AG04450 (cell line): ENCODE results near the gene CNTNAP2. TPM values are rescaled to one million over a fixed set of nuclear protein-coding genes. Genes with fewer than 3 reads are reported as not detected.

Experiments
- CTCF ChIA-PET: fragments of 300-600, 350-600 bp; formaldehyde crosslinking; extraction: SDS; loops from one replicate; lab custom pipeline; 2022; ENCODE audit warnings: antibody characterized with exemption, inconsistent platforms; lab: Charles Lee
- POLR2A ChIA-PET: fragments of 350-600 bp; formaldehyde crosslinking; extraction: SDS; loops from one replicate; lab custom pipeline; 2021; ENCODE audit warnings: antibody characterized with exemption, inconsistent platforms; lab: Yijun Ruan, JAX
- DNase-seq: peaks from one replicate; pipeline ENCODE4 v3.0.0-alpha.2; 2011; ENCODE audit warnings: low read depth, low spot score
- H3K27ac ChIP-seq: one replicate; pipeline ENCODE4 v1.5.1; 2012; ENCODE audit warnings: low read depth, low read length, control low read depth
- H3K27me3 ChIP-seq: one replicate; pipeline ENCODE4 v1.6.0; 2012; ENCODE audit warnings: low read length; ENCODE audit not compliant: control insufficient read depth, insufficient read depth
- H3K4me3 ChIP-seq: 2 replicates; pipeline ENCODE4 v1.5.1; 2011; ENCODE audit warnings: mild to moderate bottlenecking, low read depth, low read length, control low read depth
- H3K9me3 ChIP-seq: 2 replicates; pipeline ENCODE4 v1.5.1; 2012; ENCODE audit warnings: low read length; ENCODE audit not compliant: control insufficient read depth, insufficient read depth
- CTCF ChIP-seq: IDR thresholded peaks from 2 replicates; pipeline ENCODE4 v1.5.1; 2011; ENCODE audit warnings: low read depth, low read length, control low read depth, inconsistent platforms
- polyA plus RNA-seq: library from polyadenylated mRNA; depleted of rRNA; stranded (reverse); fragments of >200 nt; gene quantifications from 2 replicates; pipeline ENCODE4 v1.2.3, GENCODE V29; 2011

CNTNAP2 gene
- polyA plus RNA-seq, 1 experiment = not detected

GRCh38 chr7:148397551-148397950 is 2280.9 kb downstream of the CNTNAP2 start:
- POLR2A ChIA-PET = no interaction called here

GRCh38 chr7:148397985-148398384 is 2281.4 kb downstream of the CNTNAP2 start:
- DNase-seq = no peak
- no peak overlapping the region for H3K27ac ChIP-seq
- CTCF ChIA-PET = no interaction called here

More at GRCh38 chr7:148397551-148397950, 2280.9 kb downstream of the CNTNAP2 start:
- Histone ChIP-seq H3K27me3 (no peaks in the 10 kb centered on the region), H3K9me3 (peaks cover 12% of the 10 kb centered on the region), H3K4me3 (no peak overlapping the region), H3K27ac (no peak overlapping the region)
- DNase-seq = no peak
- CTCF ChIA-PET = no interaction called here
- no peak for TF ChIP-seq CTCF

GRCh38 chr7:148398844-148399365 is 2282.3 kb downstream of the CNTNAP2 start:
- CTCF ChIA-PET = interaction anchor here (0.5 kb wide), 1 partner anchor 225 kb away, joined by 3 read pairs; no protein-coding TSS in a partner anchor
- no peak for TF ChIP-seq CTCF
- no peaks in the 10 kb centered on the region for H3K27me3 ChIP-seq
- H3K27ac ChIP-seq = no peak overlapping the region
- H3K9me3 ChIP-seq = peaks cover 10% of the 10 kb centered on the region
- no peak overlapping the region for H3K4me3 ChIP-seq
- no peak for DNase-seq
- POLR2A ChIA-PET = no interaction called here

More at GRCh38 chr7:148397985-148398384, 2281.4 kb downstream of the CNTNAP2 start:
- H3K4me3 ChIP-seq = no peak overlapping the region
- peaks cover 10% of the 10 kb centered on the region for H3K9me3 ChIP-seq
- no peak for TF ChIP-seq CTCF
- POLR2A ChIA-PET = no interaction called here
- H3K27me3 ChIP-seq = no peaks in the 10 kb centered on the region

- ChIA-PET CTCF (no interaction called here), POLR2A (no interaction called here)
- Histone ChIP-seq H3K9me3 (peaks cover 16% of the 10 kb centered on the region), H3K27ac (no peak overlapping the region), H3K27me3 (no peaks in the 10 kb centered on the region), H3K4me3 (no peak overlapping the region)
- TF ChIP-seq CTCF = no peak
- no peak for DNase-seq
Measured at GRCh38 chr7:148400101-148400500, 2283.5 kb downstream of the CNTNAP2 start.

GRCh38 chr7:148402159-148402558 is 2285.6 kb downstream of the CNTNAP2 start:
- TF ChIP-seq CTCF = no peak
- no peak overlapping the region for H3K27ac ChIP-seq
- no peak overlapping the region for H3K4me3 ChIP-seq
- no peaks in the 10 kb centered on the region for H3K27me3 ChIP-seq
- CTCF ChIA-PET = no interaction called here
- POLR2A ChIA-PET = no interaction called here
- no peak for DNase-seq
- peaks cover 15% of the 10 kb centered on the region; the same call in 1 of the 2 replicates for H3K9me3 ChIP-seq
